Ovary (tissue), 3 donors: Measurements from ENCODE around the gene JHY.

Experiments
- EP300 ChIP-seq: sonication (generic); formaldehyde crosslinking; IDR thresholded peaks from one replicate; pipeline ENCODE4 v1.6.1; 2017; ENCODE audit warnings: antibody characterized with exemption
- POLR2A ChIP-seq: fragments of 450-650 bp; IDR thresholded peaks from one replicate; pipeline ENCODE4 v1.6.1; 2017; ENCODE audit warnings: antibody characterized with exemption, mild to moderate bottlenecking, moderate library complexity
- TF ChIP-seq, protein P1 (sequence below), 3 donors: fragments of 450-650 bp in 2 of 3; fragments of 200-600 bp in 1 of 3; IDR thresholded peaks; one replicate each; pipeline versions ENCODE4 v1.5.1 to v1.8.0; 2016 to 2022; ENCODE audit warnings: antibody characterized with exemption in 3 of 3, mild to moderate bottlenecking in 1 of 3
- donor health status: DM: no; HTN: no; CAD: no.

DNA sequence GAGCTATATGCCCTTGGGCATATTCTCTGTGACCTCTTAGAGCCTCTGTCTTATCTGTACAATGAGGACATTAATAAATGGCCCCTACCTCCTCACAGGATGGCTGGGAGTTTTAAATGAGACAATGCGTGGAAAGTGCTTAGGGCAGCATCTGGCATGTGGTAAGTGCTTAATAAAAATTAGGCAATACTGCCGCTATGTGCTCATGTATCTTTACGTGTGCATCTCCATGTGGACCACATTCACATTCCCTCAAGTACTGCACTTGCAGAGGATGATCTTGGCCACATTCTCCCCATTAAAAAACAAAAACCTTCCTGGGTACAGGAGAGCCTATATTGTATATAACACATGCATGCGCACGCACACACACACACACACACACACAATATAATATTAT is 118.2 kb downstream of the JHY start:
- TF ChIP-seq, protein P1, sequence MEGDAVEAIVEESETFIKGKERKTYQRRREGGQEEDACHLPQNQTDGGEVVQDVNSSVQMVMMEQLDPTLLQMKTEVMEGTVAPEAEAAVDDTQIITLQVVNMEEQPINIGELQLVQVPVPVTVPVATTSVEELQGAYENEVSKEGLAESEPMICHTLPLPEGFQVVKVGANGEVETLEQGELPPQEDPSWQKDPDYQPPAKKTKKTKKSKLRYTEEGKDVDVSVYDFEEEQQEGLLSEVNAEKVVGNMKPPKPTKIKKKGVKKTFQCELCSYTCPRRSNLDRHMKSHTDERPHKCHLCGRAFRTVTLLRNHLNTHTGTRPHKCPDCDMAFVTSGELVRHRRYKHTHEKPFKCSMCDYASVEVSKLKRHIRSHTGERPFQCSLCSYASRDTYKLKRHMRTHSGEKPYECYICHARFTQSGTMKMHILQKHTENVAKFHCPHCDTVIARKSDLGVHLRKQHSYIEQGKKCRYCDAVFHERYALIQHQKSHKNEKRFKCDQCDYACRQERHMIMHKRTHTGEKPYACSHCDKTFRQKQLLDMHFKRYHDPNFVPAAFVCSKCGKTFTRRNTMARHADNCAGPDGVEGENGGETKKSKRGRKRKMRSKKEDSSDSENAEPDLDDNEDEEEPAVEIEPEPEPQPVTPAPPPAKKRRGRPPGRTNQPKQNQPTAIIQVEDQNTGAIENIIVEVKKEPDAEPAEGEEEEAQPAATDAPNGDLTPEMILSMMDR (IDR thresholded peaks at IDR 0.05) = no peak
- TF ChIP-seq POLR2A (no peak), EP300 (no peak)
